ENCODE results near the gene MCM9. TPM values are rescaled to one million over a fixed set of nuclear protein-coding genes. Genes with fewer than 3 reads are reported as not detected.

The MCM9 gene
- 10 to 100 TPM; 22.9 to 27.3 (median 25.2) TPM for polyA plus RNA-seq (ENCODE audit: insufficient read length in 4 of 4)

DNA sequence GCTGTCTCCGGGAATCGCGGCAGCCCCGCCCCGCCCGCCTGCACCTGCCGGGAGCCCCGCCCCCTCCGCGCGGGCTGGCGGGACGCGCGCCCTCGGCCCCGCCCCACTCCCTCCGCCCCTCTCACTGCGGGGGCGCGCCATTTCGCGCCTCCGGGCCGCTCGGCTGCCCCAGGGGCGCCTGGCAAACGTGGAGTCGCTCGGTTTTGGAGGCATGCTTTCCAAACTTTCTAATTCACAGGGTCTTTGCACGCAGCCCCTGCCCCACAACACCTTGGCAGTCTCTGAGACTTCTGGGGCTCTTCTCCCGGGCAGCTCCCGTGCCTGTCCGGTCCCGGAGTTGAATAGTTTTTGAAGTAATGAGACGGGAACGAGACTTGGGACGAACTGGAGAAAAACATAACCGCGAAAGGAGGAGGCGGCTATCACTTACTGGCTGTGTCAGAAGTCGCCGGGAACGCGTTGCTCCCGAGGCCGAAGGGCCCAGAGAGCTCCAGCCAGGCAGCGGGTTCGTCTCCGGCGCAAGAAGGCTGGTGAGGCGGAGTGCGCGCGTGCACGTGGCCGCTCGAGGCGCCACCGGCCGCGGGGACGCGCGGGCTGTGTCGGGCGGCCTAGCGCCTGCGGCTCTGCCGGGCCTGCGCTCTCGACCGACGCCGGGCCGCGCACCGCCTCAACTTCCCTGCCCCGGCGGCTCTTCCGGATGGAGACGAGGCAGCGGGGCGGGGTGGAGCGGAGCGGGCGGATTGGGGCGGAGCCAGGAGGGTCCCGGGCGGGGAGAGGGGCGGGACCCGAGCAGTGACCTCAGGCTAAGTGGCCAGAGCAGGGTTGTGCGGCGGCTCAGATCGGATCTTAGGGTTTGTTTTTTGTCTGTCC lies at the start of gene MCM9:
Gene MCM9 (minus strand): TSS at position 699 of the 870 bp plus-strand sequence. CDS start 3,436 bp downstream, outside the sequence.
- peak; percentile 67 to 83 (median 73) for DNase-seq (ENCODE audit: low read depth in 4 of 4, low spot score in 2 of 4)

DNA sequence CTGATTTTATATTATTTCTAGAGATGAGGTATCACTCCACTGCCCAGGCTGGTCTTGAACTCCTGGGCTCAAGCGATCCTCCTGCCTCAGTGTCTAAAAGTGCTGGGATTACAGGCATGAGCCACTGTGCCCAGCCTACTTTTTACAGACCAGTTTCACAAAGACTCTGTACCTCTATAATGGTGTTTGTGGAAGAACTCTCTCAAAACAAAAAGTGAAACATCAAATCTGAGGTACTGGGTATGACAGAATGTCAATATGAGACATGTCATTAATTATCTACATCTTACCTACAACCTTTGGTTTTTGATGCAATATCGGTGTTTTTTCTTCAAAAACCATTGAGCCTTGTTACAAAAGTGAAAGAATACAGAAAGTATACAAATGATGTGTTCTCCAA lies 49.4 kb upstream of the MCM9 start:
- DNase-seq (ENCODE audit: low read depth in 4 of 4, low spot score in 2 of 4): no peak

DNA sequence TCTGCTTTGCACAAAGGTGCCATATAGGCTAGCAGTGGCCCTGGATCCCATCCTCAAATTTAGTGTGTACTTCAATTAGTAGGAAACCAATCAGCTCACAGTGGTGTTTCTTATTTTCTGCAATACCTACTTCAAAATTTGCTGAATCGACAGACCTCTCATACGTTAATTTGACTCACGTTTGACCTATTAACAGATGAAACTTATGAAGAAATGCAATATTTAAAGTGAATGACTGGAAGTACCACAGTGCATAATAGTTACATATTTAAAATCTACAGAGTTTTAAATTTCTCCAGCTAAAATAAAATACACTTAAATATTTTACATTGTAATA lies 47.6 kb upstream of the MCM9 start:
- no peak for DNase-seq (ENCODE audit: low read depth in 4 of 4, low spot score in 2 of 4)

DNA sequence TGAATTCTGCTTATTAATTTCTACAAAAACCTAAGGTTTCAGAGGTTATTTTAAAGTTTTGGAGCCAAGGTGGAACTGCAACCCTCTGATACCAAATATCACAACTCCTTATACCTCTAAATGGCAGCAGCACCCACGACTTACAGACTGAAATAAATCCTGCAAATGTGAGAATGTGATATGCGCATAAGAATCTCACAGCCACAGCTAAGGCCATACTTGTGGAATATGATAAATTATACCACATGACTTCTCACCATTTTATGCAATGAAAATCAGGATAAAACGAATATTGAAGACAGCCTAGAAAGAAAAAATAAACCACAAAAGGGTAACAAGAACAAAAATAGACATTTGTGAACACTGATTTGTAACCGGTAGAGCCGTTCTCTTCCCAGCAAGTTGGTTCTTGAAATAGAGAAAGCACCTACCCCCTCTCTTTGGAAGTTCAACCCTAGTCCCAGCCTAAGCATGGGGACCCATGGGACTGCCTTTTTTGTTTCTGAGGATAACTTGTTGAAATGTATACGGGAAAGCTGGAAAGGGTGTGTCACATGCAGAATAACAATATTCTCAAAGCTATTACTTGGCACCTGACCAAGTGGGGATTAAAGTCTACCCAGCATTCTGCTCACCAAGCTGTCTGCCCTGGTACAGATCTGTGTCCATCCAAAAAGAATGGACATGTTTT lies 47.1 kb upstream of the MCM9 start:
- no peak for DNase-seq (ENCODE audit: low read depth in 4 of 4, low spot score in 2 of 4)

DNA sequence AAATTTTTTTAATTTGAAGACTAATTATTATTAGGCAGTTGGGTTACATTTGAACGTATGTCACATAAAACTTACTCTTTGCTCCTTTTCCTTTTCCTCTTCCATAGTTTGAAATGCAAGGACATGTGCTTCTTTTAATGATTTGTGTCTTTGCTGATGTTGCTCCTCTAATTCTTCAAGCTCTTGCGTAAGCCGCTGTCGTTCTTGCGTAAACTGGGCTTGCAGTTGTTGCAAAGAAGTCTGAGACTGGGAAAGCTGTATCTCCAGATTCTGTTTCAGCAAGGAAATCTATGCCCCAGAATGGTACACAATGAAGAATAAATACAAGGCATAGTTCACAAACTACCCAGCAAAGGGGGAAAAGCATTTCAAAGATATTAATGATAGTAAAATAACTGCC lies 45.1 kb upstream of the MCM9 start:
- DNase-seq (ENCODE audit: low read depth in 4 of 4, low spot score in 2 of 4): no peak

DNA sequence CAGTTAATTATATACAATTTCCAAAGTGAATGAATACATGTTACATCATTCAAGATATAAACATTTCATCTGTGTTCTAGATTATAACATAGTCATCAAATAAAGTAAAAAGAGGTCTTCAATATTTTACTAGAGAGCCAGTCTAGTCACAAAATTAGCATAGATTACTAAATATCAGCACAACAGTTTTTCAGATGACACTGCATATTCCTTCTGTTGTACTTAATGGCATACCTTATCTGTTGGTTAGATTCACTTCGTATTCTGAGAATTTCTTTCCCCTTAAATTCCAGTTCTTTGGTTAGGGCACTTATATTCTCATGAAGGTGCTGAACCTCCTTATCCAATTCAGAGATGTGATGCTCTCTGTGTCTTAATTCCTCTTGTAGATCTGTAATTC lies 39.8 kb upstream of the MCM9 start:
- no peak for DNase-seq (ENCODE audit: low read depth in 4 of 4, low spot score in 2 of 4)

DNA sequence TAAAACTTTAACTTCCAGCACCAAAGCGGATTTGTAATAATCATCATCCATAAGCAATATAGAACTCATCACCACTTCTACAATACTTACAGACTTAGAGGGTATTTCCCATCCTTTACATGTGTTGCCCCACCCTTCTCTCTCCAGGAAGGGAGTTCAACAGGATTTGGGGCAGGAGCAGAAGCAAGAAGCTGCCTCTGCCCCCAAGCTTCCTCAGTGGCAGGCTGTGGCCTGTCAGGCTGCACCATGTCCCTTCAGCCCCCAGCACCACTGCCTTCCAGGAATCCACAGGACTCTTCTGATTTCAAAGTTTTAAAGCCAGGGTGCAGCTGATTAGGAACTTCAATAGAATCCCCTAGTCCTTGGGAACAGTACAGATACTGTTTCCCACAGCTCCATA lies 36.7 kb upstream of the MCM9 start:
- no peak for DNase-seq (ENCODE audit: low read depth in 4 of 4, low spot score in 2 of 4)

DNA sequence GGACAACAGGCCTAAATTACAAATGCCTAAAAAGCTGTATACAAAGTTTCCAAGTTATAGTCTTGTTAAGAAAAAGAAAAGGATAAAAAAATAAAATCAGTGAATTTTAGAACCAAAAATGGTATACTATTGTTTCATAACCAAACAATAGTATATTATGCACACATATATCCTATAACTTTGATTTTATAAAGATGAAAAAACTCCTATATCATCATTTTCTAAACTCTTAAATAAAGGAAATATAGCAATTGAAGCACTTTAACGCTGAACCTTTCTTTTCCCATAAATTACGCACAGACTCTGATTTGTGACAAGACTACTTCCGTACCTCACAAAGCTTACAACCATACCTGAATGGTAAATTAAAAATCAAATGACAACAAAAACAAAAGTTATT lies 35.9 kb upstream of the MCM9 start:
- DNase-seq (ENCODE audit: low read depth in 4 of 4, low spot score in 2 of 4): no peak

DNA sequence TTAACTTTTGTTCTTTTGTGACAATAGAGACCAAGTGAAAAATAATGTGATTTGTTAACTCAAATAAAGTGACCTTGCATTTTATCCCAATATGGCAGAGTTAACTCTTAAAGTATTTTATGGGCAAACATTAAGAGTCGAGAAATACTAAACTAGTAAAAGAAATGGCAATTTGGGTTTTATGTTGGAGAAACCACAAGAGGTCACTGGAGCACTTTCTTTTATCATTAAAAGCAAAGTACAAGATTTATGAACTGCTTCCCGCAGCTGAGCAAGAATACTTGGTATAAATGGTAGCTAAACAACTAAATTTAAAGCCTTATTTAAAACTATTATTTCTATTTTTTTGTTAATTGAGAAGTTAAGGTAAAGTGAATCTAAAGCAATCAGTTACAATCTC lies 33.5 kb upstream of the MCM9 start:
- DNase-seq (ENCODE audit: low read depth in 4 of 4, low spot score in 2 of 4): peak in 1 of 4 donors; percentile 38

DNA sequence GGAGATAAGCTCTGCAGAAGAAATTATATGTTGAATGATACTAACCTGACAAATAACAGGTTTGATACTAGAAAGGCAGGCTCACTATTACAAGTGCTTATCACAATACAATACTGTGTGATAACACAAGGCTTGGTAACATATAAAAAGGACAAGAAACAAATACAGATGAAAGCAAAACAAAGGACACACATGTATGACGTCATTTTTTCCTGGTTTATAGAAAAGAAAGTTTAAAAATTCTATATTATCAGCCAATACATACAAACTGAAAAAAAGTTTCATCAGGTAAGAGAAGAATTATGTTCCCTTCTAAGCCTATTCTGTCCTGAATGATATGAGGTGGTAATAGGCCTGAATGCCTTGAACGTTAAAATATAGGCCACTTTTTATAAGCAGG lies 32.3 kb upstream of the MCM9 start:
- no peak for DNase-seq (ENCODE audit: low read depth in 4 of 4, low spot score in 2 of 4)

DNA sequence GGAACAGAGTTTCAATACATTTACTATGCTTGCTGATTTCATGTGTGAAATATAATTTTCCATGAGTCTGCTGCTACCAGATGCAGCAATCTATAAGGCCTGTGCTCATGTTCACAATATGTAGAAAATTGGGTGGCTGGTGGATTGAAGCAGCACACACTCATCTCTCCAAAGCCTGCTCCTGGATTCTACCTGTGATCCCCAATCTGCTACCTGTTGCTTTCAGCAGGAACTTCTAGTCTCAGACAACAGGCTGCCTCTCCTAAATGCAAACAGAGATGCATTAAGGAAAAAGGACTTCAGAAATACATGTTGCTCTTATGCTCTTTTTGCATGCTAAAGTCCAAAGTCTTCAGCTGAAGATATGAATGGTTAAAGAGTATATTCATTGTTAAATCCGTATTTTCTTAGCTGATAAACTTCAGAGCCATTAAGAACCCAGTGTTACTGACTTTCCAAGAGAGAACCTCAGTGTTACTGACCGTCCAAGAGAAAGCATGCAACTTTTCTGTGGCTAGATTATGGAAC lies 30.9 kb upstream of the MCM9 start:
- no peak for DNase-seq (ENCODE audit: low read depth in 4 of 4, low spot score in 2 of 4)

DNA sequence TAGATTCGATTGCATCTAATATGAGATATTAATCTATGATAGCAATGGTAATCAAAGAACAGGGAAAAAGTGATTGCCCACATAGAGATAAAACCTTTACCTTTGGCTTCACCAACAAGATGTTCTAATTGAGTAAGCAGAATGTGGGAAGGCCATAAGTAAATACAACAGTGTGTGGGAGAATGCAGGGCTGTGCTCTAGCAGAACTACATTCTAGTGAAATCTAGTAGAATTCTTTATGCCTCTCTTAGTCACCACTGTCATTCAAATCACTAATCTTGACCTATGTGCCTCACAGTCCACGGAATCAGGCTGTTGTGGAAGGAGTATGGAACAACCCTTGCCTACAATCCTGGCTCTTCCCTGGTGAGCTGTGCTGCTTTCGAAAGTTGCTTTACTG lies 30.4 kb upstream of the MCM9 start:
- no peak for DNase-seq (ENCODE audit: low read depth in 4 of 4, low spot score in 2 of 4)

DNA sequence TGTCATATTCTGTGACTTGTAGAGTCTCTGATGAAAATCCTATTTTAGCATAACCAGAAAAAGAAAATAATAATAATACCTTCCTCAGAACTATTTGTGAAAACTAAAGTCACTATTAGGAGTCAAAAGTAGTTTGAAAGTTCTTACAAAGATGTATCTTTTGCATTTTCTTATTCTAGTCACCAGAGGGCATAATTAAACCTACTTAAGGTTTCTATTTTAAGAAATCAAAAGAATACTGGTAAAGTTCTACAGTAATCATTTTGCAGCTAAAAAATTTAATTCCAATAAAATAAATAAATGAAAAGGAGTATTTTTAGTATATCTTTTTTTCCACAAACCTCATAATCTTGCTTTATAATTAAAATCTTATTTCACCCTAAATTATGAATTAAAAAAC lies 28.0 kb upstream of the MCM9 start:
- DNase-seq (ENCODE audit: low read depth in 4 of 4, low spot score in 2 of 4): no peak

DNA sequence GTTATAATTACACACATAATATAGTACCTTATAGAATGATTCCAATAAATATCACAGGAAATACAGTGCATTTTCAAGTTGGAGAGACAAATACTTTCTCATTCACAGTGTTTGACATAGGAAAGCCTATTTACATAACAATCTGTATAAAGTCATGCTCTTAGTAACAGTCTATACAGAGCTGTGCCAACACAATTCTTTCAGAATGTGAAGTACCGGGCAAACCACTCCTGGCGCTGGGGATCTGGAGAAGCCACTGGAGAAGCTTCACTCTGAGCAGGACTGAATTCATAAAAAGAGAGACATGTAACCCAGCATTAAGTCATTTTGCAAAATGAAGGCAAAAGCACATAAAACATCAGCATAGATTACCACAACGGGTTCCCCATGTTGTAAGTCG lies 24.9 kb upstream of the MCM9 start:
- no peak for DNase-seq (ENCODE audit: low read depth in 4 of 4, low spot score in 2 of 4)

DNA sequence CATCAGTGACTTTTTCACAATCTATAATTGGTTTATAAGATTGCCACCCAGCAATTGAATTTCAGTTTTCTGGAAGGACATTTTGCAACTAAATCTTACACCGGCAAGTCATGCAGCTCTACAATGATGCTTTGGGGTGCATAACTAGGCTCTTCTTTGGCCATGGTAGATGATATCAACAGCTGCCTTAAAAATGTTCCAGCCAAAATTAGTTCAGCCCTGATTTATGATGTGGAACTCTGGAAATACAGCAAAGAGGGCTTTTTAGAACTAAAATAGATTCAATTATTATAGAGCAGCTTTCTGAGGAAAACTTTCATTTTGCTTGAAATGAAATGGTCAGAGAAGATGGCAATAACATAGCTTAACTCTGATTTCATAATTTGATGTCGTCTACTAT lies 18.4 kb upstream of the MCM9 start:
- no peak for DNase-seq (ENCODE audit: low read depth in 4 of 4, low spot score in 2 of 4)

DNA sequence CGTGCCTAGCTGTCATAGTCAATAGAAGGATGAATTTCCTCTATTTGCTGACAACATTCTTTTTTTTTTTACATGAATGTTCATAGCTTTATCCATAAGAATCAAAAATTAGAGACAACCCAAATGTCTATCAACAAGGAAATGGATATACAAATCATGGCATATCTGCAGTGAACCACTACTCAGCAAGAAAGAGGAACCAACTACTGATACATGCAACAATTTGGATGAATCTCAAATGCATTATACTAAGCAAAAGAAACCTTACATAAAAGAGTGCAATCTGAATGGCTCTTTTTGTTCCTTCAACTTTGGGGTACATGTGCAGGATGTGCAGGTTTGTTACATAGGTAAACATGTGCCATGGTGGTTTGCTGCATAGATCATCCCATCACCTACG lies 17.7 kb upstream of the MCM9 start:
- DNase-seq (ENCODE audit: low read depth in 4 of 4, low spot score in 2 of 4): no peak

DNA sequence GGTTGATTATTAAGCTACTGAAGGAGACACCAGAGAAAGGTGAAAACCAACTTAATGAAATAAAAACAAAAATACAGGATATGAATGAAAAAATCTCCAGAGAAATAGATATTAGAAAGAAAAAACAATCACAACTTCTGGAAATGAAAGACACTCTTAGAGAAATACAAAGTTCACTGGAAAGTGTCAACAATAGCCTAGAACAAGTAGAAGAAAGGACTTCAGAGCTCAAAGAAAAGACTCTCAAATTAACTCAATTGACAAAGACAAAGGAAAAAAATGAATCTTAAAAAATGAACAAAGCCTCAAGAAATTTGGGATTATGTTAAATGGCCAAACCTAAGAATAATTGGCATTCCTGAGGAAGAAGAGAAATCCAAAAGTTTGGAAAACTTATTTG lies 10.3 kb upstream of the MCM9 start:
- no peak for DNase-seq (ENCODE audit: low read depth in 4 of 4, low spot score in 2 of 4)

DNA sequence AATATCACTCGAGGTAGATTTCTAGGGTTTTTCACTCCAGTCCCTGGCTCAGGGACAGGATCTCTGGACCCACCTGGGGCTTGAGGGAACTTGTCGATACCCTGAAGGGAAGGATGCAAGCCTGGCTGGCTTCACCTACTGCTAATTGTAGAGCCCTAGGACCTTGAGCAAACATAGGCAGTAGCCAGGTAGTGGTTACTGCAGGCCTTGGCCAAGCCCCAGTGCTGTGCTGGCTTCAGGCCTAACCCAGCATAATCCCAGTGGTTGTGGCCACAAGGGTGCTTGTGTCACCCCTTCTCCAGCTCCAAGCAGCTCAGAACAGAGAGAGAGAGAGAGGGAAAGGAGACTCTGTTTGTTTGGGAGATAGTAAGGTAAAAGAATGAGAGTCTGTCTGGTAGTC lies 5.8 kb upstream of the MCM9 start:
- no peak for DNase-seq (ENCODE audit: low read depth in 4 of 4, low spot score in 2 of 4)

DNA sequence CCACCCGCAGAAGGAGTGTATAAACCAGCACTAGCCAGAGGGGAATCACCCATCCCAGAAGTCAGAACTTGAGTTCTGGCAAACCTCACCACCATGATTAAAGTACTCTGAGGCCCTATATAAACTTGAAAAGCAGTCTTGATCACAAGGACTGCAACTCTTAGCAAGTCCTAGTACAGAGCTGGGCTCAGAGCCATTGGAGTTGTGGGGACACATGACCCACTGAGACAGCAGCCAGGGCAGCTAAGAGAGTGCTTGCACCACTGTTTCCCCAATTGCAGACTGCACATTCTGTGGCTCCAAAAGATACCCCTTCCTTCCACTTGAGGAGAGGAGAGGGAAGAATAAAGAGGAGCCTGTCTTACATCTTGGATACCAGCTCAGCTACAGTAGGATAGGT lies 4.7 kb upstream of the MCM9 start:
- DNase-seq (ENCODE audit: low read depth in 4 of 4, low spot score in 2 of 4): no peak

DNA sequence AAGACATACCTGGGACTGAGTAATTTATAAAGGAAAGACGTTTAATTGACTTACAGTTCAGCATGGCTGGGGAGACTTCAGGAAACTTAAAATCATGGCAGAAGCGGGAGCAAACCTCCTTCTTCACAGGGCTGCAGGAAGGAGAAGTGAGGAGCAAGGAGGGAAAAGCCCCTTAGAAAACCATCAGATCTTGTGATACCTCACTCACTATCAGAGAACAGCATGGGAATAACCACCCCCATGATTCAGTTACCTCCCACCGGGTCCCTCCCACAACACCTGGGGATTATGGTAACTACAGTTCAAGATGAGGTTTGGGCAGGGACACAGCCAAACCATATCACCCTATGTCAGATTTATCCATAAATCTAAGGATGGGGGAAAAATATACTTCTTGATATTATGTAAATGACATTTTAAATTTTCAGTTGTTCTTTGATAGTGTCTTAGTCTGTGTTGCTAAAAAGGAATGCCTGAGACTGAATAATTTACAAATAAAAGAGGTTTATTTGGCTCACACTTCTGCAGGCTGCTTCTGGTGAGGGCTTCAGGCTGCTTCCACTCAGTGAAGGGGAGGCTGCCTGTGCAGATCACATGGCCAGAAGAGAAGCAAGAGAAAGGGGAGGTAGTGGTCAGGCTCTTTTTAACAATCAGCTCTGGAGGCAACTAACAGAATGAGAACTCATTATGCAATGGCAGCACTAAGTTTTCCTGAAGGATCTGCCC lies 1.2 kb upstream of the MCM9 start:
- no peak for DNase-seq (ENCODE audit: low read depth in 4 of 4, low spot score in 2 of 4)

DNA sequence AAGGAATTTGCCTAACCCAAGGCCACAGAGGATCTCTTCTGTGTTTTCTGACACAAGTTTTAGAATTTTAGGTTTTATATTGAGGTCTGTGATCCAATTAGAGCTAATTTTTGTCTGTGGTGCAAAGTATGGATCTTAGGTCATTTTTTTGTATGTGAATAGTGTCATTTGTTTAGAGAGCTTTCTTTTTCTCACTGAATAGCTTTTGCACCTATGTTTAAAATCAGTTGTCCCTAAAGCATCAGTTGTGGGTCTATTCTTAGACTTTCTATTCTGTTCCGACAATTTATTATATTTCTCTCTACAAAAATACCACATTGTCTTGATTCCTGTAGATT lies 341 bp upstream of the MCM9 start:
- DNase-seq (ENCODE audit: low read depth in 4 of 4, low spot score in 2 of 4): peak in 1 of 4 donors; percentile 36

Data from left renal cortex interstitium (tissue), 4 donors.